HAP-1 (cell line): ENCODE data around the gene MRPL46.
"Not testable (repeated sequence)": the region's sequence is repeated elsewhere in the genome, so short reads cannot be mapped to it uniquely, and the experiment has no call there.

Experiments used
- DNase-seq, 2 experiments: peaks; one replicate each; pipeline ENCODE4 v3.0.0-alpha.2; 2016 to 2020; ENCODE audit warnings: low spot score in 2 of 2
- H3K27me3 ChIP-seq: fragments of 250-450 bp; sonication (Bioruptor Pico); 2 replicates; pipeline ENCODE4 v1.5.1; 2020; ENCODE audit warnings: low read depth, mild to moderate bottlenecking, moderate library complexity
- H3K36me3 ChIP-seq: fragments of 250-450 bp; sonication (Bioruptor Pico); replicated peaks from 2 replicates; pipeline ENCODE4 v1.5.1; 2020; ENCODE audit warnings: mild to moderate bottlenecking
- H3K4me1 ChIP-seq: fragments of 250-450 bp; sonication (Bioruptor Pico); 2 replicates; pipeline ENCODE4 v1.5.1; 2020; ENCODE audit warnings: mild to moderate bottlenecking
- H3K4me3 ChIP-seq: fragments of 250-450 bp; sonication (Bioruptor Pico); 2 replicates; pipeline ENCODE4 v1.5.1; 2020; ENCODE audit warnings: mild to moderate bottlenecking, moderate library complexity
- H3K9me3 ChIP-seq: fragments of 250-450 bp; sonication (Bioruptor Pico); 2 replicates; pipeline ENCODE4 v1.5.1; 2020; ENCODE audit warnings: mild to moderate bottlenecking, moderate library complexity
- in situ Hi-C: fragments of 300-500 bp; cut with MboI; formaldehyde crosslinking; loops from 3 replicates; pipeline ENCODE4 v1.14.3; 2020; ENCODE audit warnings: low sequenced_read_pairs, inconsistent platforms, mixed read lengths

MRPL46 gene

GRCh38 chr15:88490036-88490435 is 22.8 kb upstream of the MRPL46 start:
- in situ Hi-C loops, result no loop called here

GRCh38 chr15:88489321-88489720 is 22.1 kb upstream of the MRPL46 start:
- in situ Hi-C loops, result no loop called here
- H3K36me3 ChIP-seq, result peaks cover 2% of the 10 kb centered on the region; the same call in 1 of the 2 replicates

More at GRCh38 chr15:88490036-88490435, 22.8 kb upstream of the MRPL46 start:
- H3K36me3 ChIP-seq, result peaks cover 2% of the 10 kb centered on the region; the same call in 1 of the 2 replicates
- no peak for DNase-seq
- H3K4me1 ChIP-seq, result peaks cover 9% of the 10 kb centered on the region
- no peaks in the 10 kb centered on the region for H3K27me3 ChIP-seq
- H3K9me3 ChIP-seq, result no peaks in the 10 kb centered on the region
- H3K4me3 ChIP-seq, result no peak overlapping the region

GRCh38 chr15:88487796-88488523 is 20.8 kb upstream of the MRPL46 start:
- in situ Hi-C loops, result no loop called here
- DNase-seq, result no peak
- H3K9me3 ChIP-seq, result no peaks in the 10 kb centered on the region
- H3K27me3 ChIP-seq, result no peaks in the 10 kb centered on the region
- H3K4me3 ChIP-seq, result no peak overlapping the region
- no peaks in the 10 kb centered on the region for H3K36me3 ChIP-seq
- H3K4me1 ChIP-seq, result peaks cover 23% of the 10 kb centered on the region

More at GRCh38 chr15:88489321-88489720, 22.1 kb upstream of the MRPL46 start:
- H3K4me3 ChIP-seq, result no peak overlapping the region
- peaks cover 15% of the 10 kb centered on the region for H3K4me1 ChIP-seq
- no peak for DNase-seq
- H3K27me3 ChIP-seq, result no peaks in the 10 kb centered on the region
- no peaks in the 10 kb centered on the region for H3K9me3 ChIP-seq

GRCh38 chr15:88487178-88487795 is 20.1 kb upstream of the MRPL46 start:
- no peak overlapping the region for H3K4me3 ChIP-seq
- H3K27me3 ChIP-seq, result no peaks in the 10 kb centered on the region
- in situ Hi-C loops, result no loop called here
- H3K36me3 ChIP-seq, result no peaks in the 10 kb centered on the region
- H3K4me1 ChIP-seq, result peaks cover 23% of the 10 kb centered on the region
- no peaks in the 10 kb centered on the region for H3K9me3 ChIP-seq
- no peak for DNase-seq

GRCh38 chr15:88484682-88485331 is 17.6 kb upstream of the MRPL46 start:
- Histone ChIP-seq H3K9me3 (no peaks in the 10 kb centered on the region), H3K27me3 (no peaks in the 10 kb centered on the region), H3K36me3 (no peaks in the 10 kb centered on the region), H3K4me3 (no peak overlapping the region), H3K4me1 (peaks cover 23% of the 10 kb centered on the region)
- in situ Hi-C loops, result no loop called here
- DNase-seq, result peak; percentile 96 to 100

GRCh38 chr15:88482263-88482662 is 15.1 kb upstream of the MRPL46 start:
- no peak for DNase-seq
- Histone ChIP-seq H3K4me3 (no peak overlapping the region), H3K36me3 (peaks cover 14% of the 10 kb centered on the region), H3K4me1 (peaks cover 19% of the 10 kb centered on the region), H3K27me3 (no peaks in the 10 kb centered on the region), H3K9me3 (no peaks in the 10 kb centered on the region)
- in situ Hi-C loops, result no loop called here

GRCh38 chr15:88480981-88481380 is 13.8 kb upstream of the MRPL46 start:
- Histone ChIP-seq H3K36me3 (peaks cover 24% of the 10 kb centered on the region), H3K4me1 (peaks cover 19% of the 10 kb centered on the region), H3K27me3 (no peaks in the 10 kb centered on the region), H3K9me3 (no peaks in the 10 kb centered on the region), H3K4me3 (no peak overlapping the region)
- DNase-seq, result no peak
- in situ Hi-C loops, result no loop called here

- Histone ChIP-seq H3K27me3 (no peaks in the 10 kb centered on the region), H3K4me3 (no peak overlapping the region), H3K4me1 (peaks cover 7% of the 10 kb centered on the region), H3K36me3 (peaks cover 27% of the 10 kb centered on the region), H3K9me3 (no peaks in the 10 kb centered on the region)
- DNase-seq, result no peak
- in situ Hi-C loops, result loop anchor here (5.0 kb wide), 2 partner anchors 63 to 138 kb away; no protein-coding TSS in a partner anchor
Observed at GRCh38 chr15:88479169-88479568, 12.0 kb upstream of the MRPL46 start.

GRCh38 chr15:88477904-88478303 is 10.7 kb upstream of the MRPL46 start:
- DNase-seq, result no peak
- no peak overlapping the region for H3K4me3 ChIP-seq
- H3K4me1 ChIP-seq, result no peaks in the 10 kb centered on the region; the same call in 1 of the 2 replicates
- peaks cover 36% of the 10 kb centered on the region for H3K36me3 ChIP-seq
- no peaks in the 10 kb centered on the region for H3K9me3 ChIP-seq
- H3K27me3 ChIP-seq, result no peaks in the 10 kb centered on the region
- in situ Hi-C loops, result loop anchor here (5.0 kb wide), 2 partner anchors 64 to 139 kb away; no protein-coding TSS in a partner anchor

- no peak overlapping the region for H3K4me3 ChIP-seq
- H3K9me3 ChIP-seq, result no peaks in the 10 kb centered on the region
- H3K27me3 ChIP-seq, result no peaks in the 10 kb centered on the region
- in situ Hi-C loops, result loop anchor here (5.0 kb wide), 2 partner anchors 65 to 140 kb away; no protein-coding TSS in a partner anchor
- no peak for DNase-seq
- no peaks in the 10 kb centered on the region; the same call in 1 of the 2 replicates for H3K4me1 ChIP-seq
- H3K36me3 ChIP-seq, result peaks cover 44% of the 10 kb centered on the region
Observed at GRCh38 chr15:88477126-88477525, 9.9 kb upstream of the MRPL46 start.

- no peak overlapping the region for H3K4me3 ChIP-seq
- no peaks in the 10 kb centered on the region for H3K27me3 ChIP-seq
- H3K4me1 ChIP-seq, result no peaks in the 10 kb centered on the region; the same call in 1 of the 2 replicates
- in situ Hi-C loops, result loop anchor here (5.0 kb wide), 2 partner anchors 66 to 141 kb away; no protein-coding TSS in a partner anchor
- no peaks in the 10 kb centered on the region for H3K9me3 ChIP-seq
- peak; percentile 82 to 91 for DNase-seq
- peaks cover 49% of the 10 kb centered on the region for H3K36me3 ChIP-seq
Observed at GRCh38 chr15:88476635-88477060, 9.5 kb upstream of the MRPL46 start.

GRCh38 chr15:88473661-88474293 is 6.6 kb upstream of the MRPL46 start:
- H3K4me3 ChIP-seq, H3K27me3 ChIP-seq, in situ Hi-C loops, DNase-seq, H3K9me3 ChIP-seq: not testable (repeated sequence)
- Histone ChIP-seq H3K4me1 (peaks cover 13% of the 10 kb centered on the region), H3K36me3 (peaks cover 67% of the 10 kb centered on the region)

- H3K36me3 ChIP-seq, result peaks cover 53% of the 10 kb centered on the region
- in situ Hi-C loops, result no loop called here
- no peaks in the 10 kb centered on the region for H3K27me3 ChIP-seq
Observed at GRCh38 chr15:88472225-88472624, 5.0 kb upstream of the MRPL46 start.

More at GRCh38 chr15:88472225-88472624, 5.0 kb upstream of the MRPL46 start:
- no peak overlapping the region for H3K4me3 ChIP-seq
- peaks cover 20% of the 10 kb centered on the region for H3K4me1 ChIP-seq
- H3K9me3 ChIP-seq, result no peaks in the 10 kb centered on the region
- no peak for DNase-seq
